Adrenal gland (tissue), 12 donors: Measurements from ENCODE around the gene RASD2. TPM values are rescaled to one million over a fixed set of nuclear protein-coding genes. Genes with fewer than 3 reads are reported as not detected.

Experiments used
- DNase-seq, 7 donors: peaks; one replicate each; pipeline ENCODE4 v3.0.0-alpha.2; 2019 to 2020
- H3K27ac ChIP-seq, 5 donors: fragments of 200-600 bp; sonication (generic) in 4 of 5; 1 replicate in 3 of 5; 2 replicates in 2 of 5; pipeline versions ENCODE4 v1.5.1 to v1.8.0; 2016 to 2020; ENCODE audit warnings: mild to moderate bottlenecking in 1 of 5
- H3K27me3 ChIP-seq: fragments of 200-600 bp; 2 replicates; pipeline ENCODE4 v1.8.0; 2021
- H3K36me3 ChIP-seq, 2 donors: fragments of 200-600 bp; replicated peaks in 1 of 2; 1 replicate in 1 of 2; 2 replicates in 1 of 2; pipeline versions ENCODE4 v1.5.1 to v1.8.0; 2018 to 2022
- H3K4me1 ChIP-seq, 2 donors: fragments of 200-600 bp; replicated peaks in 1 of 2; 1 replicate in 1 of 2; 2 replicates in 1 of 2; pipeline versions ENCODE4 v1.5.1 to v1.8.0; 2018 to 2021
- H3K4me3 ChIP-seq, 4 donors: fragments of 200-600 bp; sonication (generic) in 3 of 4; one replicate each; pipeline ENCODE4 v1.5.1; 2016 to 2018
- H3K9me3 ChIP-seq, 3 donors: fragments of 200-600 bp; sonication (generic) in 1 of 3; replicated peaks in 1 of 3; 1 replicate in 2 of 3; 2 replicates in 1 of 3; pipeline versions ENCODE4 v1.5.1 to v1.8.0; 2016 to 2021
- POLR2A ChIP-seq, 2 donors: fragments of 450-650 bp; IDR thresholded peaks; one replicate each; pipeline ENCODE4 v1.6.1; 2017; ENCODE audit warnings: antibody characterized with exemption in 2 of 2, mild to moderate bottlenecking in 2 of 2, moderate library complexity in 1 of 2
- WGBS, 4 donors: extraction: QIAGEN DNeasy Blood & Tissue Kit in 2 of 4; methylation state at CpG; one replicate each; pipeline versions ENCODE4 v1.1.5 to v1.1.7; 2013 to 2017; 5-methylcytosine and 5-hydroxymethylcytosine counted together
- intact Hi-C, 2 donors: fragments of 100-400 bp; cut with DNase I; formaldehyde crosslinking; loops; one replicate each; pipeline versions ENCODE4 v1.14.1 to v1.15.0; 2022 to 2023
- polyA plus RNA-seq, 3 donors: library from polyadenylated mRNA; stranded (reverse); fragments of 200-250 nt in 2 of 3; fragments of 350-450 nt in 1 of 3; fragmentation: Illumina TruSeq in 1 of 3; extraction: RNeasy Lipid Tissue Mini Kit (QIAGEN cat#74804) in 1 of 3; gene quantifications; one replicate each; pipeline ENCODE4 v1.2.3, GENCODE V29; 2013 to 2014
- total RNA-seq, 9 donors: library from RNA; depleted of rRNA in 4 of 9; stranded (reverse); fragments of >200 nt in 4 of 9; fragments of 120-200 nt in 1 of 9; fragmentation: NEBNext Ultra II Directional in 1 of 9; extraction: Animal tissue kit (Norgen Biotek cat#: 25700) in 1 of 9; gene quantifications; one replicate each; pipeline versions ENCODE4 v1.1.0 to v1.2.4, GENCODE V29; 2013 to 2023
- TF ChIP-seq, protein P1 (sequence below), 6 experiments: fragments of 450-650 bp in 4 of 6; fragments of 200-600 bp in 2 of 6; sonication (generic) in 1 of 6; IDR thresholded peaks; 1 replicate in 5 of 6; 2 replicates in 1 of 6; pipeline versions ENCODE4 v1.5.1 to v1.8.0; 2016 to 2021; ENCODE audit warnings: antibody characterized with exemption in 6 of 6, mild to moderate bottlenecking in 2 of 6, moderate library complexity in 1 of 6
- donor health status: healthy with polysubstance abuse.
- donor health status: Bipolar disorder and iron deficiency.
- donor health status: DM: yes; HTN: yes; CAD: no.
- donor health status: DM: no; HTN: no; CAD: no.
- donor health status: DM: no; HTN: no; CAD: no.
- donor health status: DM: yes; HTN: yes; CAD: no.

The RASD2 gene
- total and polyA plus RNA-seq, 12 donors = 0.06 to 10.4 (median 3.4) TPM

GRCh38 chr22:35552846-35553245 lies 12.2 kb downstream of the RASD2 start:
- 75 to 89% (median 82%) methylated on average over 10 to 11 of the region's 11 CpGs for WGBS, 4 donors
- Histone ChIP-seq H3K27ac (no peak overlapping the region), H3K4me1 (peaks cover 0 to 11% of the 10 kb centered on the region in 2 donors), H3K4me3 (no peak overlapping the region), H3K36me3 (no peaks in the 10 kb centered on the region), H3K9me3 (no peaks in the 10 kb centered on the region), H3K27me3 (no peaks in the 10 kb centered on the region)
- no peak for TF ChIP-seq POLR2A (IDR thresholded peaks at IDR 0.05)
- TF ChIP-seq, protein P1, sequence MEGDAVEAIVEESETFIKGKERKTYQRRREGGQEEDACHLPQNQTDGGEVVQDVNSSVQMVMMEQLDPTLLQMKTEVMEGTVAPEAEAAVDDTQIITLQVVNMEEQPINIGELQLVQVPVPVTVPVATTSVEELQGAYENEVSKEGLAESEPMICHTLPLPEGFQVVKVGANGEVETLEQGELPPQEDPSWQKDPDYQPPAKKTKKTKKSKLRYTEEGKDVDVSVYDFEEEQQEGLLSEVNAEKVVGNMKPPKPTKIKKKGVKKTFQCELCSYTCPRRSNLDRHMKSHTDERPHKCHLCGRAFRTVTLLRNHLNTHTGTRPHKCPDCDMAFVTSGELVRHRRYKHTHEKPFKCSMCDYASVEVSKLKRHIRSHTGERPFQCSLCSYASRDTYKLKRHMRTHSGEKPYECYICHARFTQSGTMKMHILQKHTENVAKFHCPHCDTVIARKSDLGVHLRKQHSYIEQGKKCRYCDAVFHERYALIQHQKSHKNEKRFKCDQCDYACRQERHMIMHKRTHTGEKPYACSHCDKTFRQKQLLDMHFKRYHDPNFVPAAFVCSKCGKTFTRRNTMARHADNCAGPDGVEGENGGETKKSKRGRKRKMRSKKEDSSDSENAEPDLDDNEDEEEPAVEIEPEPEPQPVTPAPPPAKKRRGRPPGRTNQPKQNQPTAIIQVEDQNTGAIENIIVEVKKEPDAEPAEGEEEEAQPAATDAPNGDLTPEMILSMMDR (IDR thresholded peaks at IDR 0.05) = no peak
- no peak for DNase-seq
- intact Hi-C loops = no loop called here

DNA sequence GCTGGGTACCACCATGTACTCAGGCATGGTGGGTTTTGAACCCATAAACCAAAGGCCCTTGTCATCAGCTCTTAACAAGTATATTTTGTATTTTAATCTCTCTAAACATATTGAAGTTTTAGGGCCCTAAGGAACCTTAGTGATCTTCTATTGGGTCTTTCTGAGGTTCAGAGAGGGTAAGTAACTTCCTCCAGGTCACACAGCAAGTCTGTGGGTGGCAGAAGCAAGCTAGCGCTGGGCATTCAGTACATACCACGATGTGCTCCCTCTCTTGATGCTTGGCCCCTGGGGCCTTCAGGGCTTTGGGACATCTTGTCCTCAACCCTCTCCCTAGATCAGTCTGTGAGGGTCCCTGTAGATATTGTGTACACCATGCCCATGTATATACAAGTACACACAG lies 12.7 kb downstream of the RASD2 start:
- TF ChIP-seq, protein P1 (IDR thresholded peaks at IDR 0.05) = no peak
- no peak for TF ChIP-seq POLR2A (IDR thresholded peaks at IDR 0.05)
- intact Hi-C loops = no loop called here
- WGBS, 4 donors = 67 to 88% (median 85%) methylated on average over 2 of the region's 2 CpGs

DNA sequence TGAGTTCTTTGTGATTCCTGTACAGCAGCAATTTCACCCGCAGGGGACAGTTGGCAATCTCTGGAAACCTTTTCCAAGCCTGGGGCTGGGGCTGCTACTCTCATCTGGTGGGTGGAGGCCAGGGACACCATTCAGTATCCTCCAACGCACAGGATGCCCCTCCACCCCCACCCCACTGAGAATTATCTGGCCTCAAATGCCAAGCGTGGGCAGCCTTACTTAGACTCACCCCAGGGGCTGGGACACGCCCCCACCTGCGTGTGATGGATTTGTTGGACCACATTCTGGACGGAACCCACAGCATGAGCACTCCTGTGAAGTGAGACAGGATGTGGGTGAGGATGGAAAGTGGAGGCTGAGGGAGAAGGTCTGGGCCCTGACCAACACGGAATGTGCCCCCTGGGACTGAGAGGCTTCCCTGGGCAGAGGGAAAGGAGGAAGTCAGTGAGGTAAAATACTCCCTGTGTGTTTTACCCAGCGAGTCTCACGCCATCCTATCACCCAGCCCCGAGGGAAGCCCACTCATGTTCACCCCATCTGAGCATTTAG lies 13.7 kb downstream of the RASD2 start:
- Histone ChIP-seq H3K9me3 (no peaks in the 10 kb centered on the region), H3K36me3 (no peaks in the 10 kb centered on the region), H3K27me3 (no peaks in the 10 kb centered on the region), H3K27ac (no peak overlapping the region), H3K4me3 (no peak overlapping the region), H3K4me1 (peaks cover 0 to 4% of the 10 kb centered on the region in 2 donors)
- no peak for DNase-seq
- no peak for TF ChIP-seq POLR2A (IDR thresholded peaks at IDR 0.05)
- TF ChIP-seq, protein P1 (IDR thresholded peaks at IDR 0.05) = no peak
- intact Hi-C loops = no loop called here
- WGBS, 4 donors = 69 to 77% (median 72%) methylated on average over 9 to 10 of the region's 10 CpGs

More for the DNA sequence above, 12.7 kb downstream of the RASD2 start:
- H3K27me3 ChIP-seq = no peaks in the 10 kb centered on the region
- no peak for DNase-seq
- H3K4me1 ChIP-seq = peaks cover 0 to 11% of the 10 kb centered on the region in 2 donors
- H3K9me3 ChIP-seq = no peaks in the 10 kb centered on the region
- H3K27ac ChIP-seq = no peak overlapping the region
- no peaks in the 10 kb centered on the region for H3K36me3 ChIP-seq
- H3K4me3 ChIP-seq = no peak overlapping the region

GRCh38 chr22:35555483-35555890 lies 14.9 kb downstream of the RASD2 start:
- Histone ChIP-seq H3K36me3 (no peaks in the 10 kb centered on the region), H3K4me1 (no peaks in the 10 kb centered on the region), H3K4me3 (no peak overlapping the region), H3K27ac (no peak overlapping the region), H3K27me3 (no peaks in the 10 kb centered on the region), H3K9me3 (no peaks in the 10 kb centered on the region)
- intact Hi-C loops = no loop called here
- no peak for DNase-seq
- 70 to 84% (median 80%) methylated on average over 13 of the region's 13 CpGs for WGBS, 4 donors
- no peak for TF ChIP-seq POLR2A (IDR thresholded peaks at IDR 0.05)
- TF ChIP-seq, protein P1 (IDR thresholded peaks at IDR 0.05) = no peak
